Right lung (tissue), 5 donors: Measurements from ENCODE around the gene MTUS2. TPM values are rescaled to one million over a fixed set of nuclear protein-coding genes. Genes with fewer than 3 reads are reported as not detected.

Source experiments
- DNase-seq, 2 donors: peaks; one replicate each; pipeline ENCODE4 v3.0.0-alpha.2; 2013
- polyA plus RNA-seq, 5 donors: library from polyadenylated mRNA; unstranded; fragments of 120-200 nt; gene quantifications; one replicate each; pipeline versions ENCODE4 v1.2.1 to v1.2.3, GENCODE V29; 2013; ENCODE audit warnings: inconsistent platforms in 1 of 5, low replicate concordance in 1 of 5; ENCODE audit not compliant: insufficient read length in 5 of 5, insufficient read depth in 1 of 5

The MTUS2 gene
- polyA plus RNA-seq, 5 donors: 0.19 to 1.6 (median 0.31) TPM

DNA sequence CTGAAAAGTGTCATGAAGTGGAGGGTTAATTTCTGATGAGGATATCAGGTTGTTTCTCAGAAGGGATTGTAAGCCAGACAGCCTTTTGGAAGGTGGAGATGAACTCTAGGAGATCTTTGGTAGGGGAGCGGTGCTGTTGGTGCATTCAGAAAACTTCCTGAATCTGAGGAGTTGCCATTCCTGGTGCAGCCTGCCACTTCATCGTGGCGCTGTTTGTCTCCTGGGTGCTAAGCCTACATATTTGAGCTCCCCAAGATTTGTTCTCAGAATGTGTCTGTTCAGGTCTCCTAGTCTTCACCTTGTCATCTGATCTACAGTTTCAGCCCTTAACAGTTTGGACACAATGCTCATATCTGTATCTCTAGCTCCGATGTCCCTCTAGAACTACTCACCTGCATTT is 285.6 kb downstream of the MTUS2 start:
- DNase-seq: no peak

DNA sequence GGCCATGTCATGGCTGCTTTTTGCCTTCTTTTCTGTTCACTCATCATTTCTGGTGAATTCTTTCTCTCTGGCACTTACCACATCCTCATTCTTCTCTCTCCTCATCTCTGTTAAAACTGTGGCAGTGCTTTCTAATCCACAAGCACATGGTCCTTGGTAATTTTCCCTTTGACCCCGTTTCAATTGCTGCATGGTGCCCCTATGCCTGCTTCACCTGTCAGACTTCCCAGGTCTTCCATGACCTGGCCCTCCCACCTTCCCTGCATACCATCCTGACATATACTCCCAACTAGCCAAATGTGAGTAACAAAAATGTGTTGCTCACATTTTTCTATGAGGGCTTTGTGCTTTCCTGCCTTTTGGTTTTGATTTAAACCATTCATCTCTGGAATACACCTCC is 286.5 kb downstream of the MTUS2 start:
- DNase-seq: no peak

DNA sequence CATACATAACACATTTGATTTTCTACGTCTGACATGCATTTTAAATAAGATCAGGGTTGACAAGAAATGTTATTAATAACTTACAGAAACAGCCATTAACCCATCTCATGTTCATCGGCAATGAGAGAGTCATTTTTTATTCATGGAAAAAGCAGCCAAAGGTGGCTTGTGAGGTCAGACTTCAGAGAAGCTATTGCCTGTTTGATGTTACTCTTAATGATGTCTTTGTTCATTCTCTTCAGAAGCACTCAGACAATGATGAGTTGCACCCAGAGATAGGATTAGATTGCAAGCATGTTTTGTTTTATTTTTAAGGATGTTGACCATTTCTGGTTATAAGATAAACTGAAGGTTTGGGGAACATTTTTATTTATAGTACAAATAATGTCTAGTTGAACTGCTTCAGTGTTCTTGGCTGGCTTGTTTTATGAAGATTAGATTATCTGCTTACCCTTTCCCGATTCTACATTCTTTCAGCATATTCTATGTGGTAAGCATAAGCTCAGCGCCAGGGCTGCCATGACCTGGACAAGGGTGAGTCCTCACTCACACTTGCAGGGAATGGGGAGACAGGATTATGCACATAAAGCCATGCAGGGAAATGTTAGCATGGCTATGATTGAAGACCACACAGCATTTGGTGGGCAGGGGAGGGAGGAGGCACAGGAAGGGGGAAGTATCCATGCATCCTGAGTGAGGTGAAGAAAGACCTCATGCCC is 288.1 kb downstream of the MTUS2 start:
- no peak for DNase-seq

DNA sequence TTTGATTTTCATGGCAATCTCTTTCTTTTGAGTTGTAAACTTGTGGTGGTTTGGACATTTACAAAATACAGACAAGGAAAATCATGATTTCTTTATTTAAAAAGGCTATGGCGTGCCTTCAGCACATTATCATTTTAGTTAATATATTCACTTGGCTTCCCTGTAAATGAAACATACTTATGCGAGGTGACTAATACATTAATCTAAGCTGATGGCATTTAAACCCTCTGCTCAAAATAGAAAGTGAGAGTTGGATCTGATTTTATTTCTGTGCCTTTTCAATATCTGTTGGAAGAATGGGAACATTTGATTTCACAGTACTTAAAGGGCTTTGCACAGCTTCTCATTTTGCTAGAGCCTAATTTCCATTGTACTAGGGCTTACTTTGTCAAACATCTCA is 289.8 kb downstream of the MTUS2 start:
- DNase-seq: no peak

DNA sequence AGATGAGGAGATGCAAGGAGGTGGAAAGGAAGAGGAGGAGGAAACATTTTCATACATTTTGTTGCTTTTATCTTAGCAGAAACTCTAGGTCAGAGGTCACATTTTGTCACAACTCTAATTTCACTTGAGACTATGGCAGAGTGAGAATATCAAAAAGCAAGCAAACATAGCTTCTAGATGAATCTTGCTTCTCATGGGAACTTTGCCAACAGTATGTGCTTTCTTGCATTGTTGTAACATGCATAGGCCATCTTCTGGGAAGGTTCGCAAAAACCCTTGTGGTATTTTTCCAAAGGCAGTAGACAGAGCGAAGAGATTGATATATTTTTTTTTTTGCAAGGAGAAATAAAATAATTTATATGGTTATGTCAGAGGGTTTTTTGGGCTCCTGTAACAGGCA is 291.3 kb downstream of the MTUS2 start:
- DNase-seq: no peak

DNA sequence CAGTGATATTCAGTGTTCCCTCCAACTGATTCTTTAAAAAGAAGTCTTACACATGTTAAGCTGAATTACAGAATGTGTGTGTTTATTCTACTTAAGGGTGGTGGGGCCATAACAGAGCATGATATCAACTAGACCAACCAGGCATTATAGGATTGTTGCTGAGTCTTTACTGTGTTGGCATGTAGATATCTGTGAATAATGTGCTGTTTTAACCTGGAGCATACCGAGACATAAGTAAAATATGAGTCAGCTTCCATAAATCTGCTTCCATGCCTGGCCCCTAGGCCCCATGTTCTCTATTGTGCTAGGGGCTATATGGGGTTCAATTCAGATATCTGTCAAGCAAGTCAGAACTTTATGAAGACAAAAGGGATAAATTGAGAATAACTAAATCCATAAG is 295.7 kb downstream of the MTUS2 start:
- no peak for DNase-seq

DNA sequence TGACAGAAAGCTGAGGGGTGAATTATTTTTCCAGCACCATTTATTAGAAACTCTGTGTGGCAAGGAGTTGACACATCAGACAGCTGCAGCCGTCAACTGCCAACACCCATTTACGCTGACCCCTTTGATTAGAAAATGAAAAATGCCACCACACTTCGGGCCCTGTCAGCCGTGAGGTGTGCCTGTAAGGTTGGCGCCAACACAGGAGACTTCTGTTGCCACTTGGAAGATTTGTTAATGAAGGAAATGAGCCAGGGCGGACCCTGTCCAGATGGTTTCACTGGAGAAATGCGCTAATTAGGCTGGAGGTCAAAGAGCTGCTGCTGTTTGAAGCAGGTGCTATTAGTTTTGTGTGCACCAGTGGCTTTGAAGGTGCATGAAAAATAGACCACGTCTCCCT is 297.5 kb downstream of the MTUS2 start:
- DNase-seq: no peak

DNA sequence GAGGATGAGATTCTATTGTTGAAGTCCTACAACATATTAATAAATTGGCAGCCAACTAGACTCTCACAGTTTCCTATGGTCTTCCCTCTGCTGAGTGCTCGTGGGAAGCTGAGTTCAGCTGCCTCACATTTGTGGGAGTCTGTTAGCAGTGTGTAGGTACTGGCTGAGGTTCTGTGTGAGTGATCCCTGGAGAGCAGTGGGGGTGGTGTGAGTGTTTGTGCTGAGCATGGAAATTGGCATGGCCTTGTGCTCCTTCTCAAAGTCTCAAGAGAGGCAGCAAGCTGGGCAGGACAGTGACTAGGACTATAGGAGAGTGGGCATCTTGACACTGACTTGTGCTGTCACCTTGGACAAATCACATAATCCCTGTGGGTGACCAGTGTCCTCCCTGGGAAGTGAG is 298.3 kb downstream of the MTUS2 start:
- DNase-seq: no peak

DNA sequence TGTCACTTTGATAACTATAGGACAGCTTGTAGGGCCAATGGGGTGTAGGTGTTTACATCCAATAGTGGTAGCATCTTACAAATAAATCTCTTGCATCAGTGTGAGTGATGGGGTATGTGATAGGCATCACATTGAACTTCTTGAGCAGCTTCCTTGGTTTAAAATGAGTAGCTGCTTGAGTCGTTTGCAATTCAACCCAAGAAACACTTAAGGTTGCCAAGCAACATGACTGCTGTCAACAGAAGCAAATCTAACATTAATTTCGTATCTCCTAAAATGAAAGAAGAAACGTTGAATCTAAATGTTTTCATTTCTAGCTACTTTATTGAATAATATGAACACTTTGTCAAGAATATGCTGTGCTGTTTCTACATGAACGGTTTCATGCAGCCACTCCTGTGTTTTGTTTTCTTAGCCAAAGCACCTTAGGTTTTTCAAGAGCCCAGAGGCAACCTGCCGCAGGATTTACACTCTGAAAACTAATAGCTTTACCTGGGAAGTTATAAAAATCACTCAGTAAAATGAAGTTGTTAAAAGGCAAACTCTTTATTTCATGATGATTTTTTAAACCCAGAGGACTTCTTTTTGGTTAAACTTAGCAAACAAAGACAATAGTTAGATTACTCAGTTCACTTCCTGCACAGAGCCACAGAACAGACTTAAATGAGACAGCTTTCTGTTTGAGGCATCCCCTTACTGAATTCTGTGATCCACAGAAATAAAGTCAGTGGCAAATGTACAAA is 305.2 kb downstream of the MTUS2 start:
- DNase-seq: peak; percentile 13 to 14

DNA sequence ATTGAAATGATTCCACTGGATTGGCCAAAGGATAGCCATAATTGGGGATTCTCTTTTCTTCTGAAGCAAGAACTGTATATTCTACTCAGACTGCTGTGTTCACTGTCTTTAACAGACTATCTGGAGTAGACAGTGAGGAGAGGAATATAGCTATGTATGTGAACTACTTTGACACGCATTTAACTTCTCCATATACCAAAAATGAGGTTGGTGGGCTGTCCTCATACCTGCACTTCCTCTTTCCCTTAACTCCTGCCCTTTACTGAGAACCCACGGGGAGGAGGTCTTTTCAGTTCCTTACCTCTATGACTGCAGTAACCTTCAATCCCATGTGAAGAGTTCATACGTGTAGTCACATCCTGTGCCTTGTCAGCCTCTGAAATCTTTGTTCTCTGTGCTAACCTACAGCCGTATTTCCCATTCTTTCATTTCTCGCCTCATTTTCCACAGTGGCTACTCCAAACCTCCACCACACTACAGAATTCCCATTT is 305.8 kb downstream of the MTUS2 start:
- DNase-seq: no peak

DNA sequence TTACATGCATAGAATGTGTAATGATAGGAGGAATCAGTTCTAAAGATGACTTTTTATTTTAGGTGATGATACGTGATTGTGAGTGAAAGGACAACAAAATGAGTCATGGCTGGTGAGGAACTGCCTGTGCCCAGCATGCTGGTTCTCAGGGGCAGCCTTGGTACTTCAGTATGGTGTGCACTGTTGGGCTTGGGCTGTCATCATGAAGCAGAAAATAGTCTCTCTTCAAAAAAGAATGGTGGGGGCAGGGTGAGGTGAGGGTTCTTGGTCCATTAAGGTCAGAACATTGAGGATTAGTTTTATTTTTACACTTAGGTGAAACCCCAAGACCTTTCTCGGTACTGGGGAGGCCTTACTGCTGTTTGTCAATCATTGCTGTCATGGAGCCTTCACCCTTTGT is 309.5 kb downstream of the MTUS2 start:
- DNase-seq: no peak

DNA sequence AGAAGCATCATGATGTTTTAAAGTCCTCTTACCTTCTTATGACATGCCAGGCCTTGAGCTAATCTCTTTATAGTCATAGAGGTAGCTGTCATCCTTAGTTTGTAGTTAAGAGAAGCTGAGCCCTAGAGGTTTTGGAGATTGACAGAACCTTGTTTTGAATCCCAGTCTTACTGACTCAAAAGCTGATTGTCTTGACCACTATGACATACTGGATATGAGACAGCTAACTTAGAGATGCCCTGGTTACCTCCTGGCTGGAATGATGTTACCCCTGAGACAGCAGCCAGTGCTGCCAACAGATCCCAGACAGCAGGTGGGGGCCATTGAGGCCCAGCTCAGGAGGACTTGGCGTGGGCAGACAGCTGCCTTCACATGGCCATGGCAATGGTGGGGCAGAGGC is 311.0 kb downstream of the MTUS2 start:
- DNase-seq: no peak

DNA sequence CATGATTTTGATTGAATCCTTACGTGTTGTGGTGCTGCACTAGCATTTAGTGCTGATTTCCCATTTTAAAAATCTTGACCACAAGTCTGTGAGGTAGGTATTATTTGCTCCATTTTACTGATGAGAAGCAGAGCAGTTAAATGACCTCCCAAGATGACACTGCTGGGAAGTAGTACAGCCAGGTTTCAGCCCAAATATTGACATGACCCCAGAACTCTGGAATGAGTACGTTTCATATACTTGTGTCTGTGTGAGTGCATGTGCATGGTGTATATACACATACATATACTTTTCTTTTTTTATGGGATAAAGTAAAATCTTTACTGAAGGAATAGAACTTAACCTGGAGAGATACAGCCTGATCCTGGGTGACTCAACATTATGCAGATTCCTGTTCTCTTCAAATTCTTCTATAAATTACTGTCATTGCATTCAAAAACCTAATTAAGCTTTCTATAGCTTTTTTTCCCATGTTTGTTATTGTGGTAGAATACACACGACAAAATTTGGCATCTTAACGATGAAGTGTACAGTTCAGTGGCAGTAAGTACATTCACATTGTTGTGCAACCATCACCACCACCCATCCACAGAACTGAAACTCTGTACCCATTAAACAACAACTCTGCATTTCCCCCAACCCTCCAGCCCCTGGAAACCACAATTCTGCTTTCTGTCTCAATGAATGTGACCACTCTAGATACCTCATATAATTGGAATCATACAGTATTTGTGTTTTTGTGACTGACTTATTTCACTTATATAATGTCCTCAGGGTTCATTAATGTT is 311.9 kb downstream of the MTUS2 start:
- no peak for DNase-seq

DNA sequence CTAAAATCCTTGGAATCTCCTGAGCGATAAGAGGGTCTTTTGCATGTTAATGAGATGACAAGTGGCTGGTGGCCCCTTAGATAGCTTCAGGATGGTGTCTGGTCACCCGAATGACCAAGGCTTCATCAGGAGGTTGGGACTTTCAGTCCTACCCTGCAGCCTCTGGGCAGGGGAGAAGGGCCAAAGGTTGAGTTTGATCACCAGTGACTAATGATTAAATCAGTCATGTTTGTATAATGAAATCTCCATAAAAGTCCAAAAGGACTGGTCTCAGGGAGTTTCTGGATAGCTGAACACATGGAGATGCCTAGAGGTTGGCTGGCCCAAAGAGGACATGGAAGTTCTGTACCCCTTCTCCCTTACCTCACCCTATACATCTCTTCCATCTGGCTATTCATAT is 316.2 kb downstream of the MTUS2 start:
- no peak for DNase-seq

DNA sequence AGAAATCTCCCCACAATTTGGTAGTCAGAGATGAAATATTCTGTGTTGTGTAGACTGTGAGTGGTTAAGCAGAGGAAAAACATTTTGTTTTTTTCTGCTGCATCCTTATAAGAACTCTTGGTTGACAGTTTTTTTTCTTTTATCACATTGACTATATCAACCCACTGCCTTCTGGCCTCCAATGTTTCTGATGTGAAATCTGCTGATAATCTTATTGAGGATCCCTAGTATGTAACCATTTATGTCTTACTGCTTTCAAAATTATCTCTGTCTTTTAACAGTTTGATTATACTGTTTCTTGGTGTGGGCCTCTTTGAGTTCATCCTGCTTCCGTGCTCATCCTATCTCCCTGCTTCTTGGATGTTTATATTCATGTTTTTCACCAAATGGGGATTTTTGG is 316.9 kb downstream of the MTUS2 start:
- no peak for DNase-seq

DNA sequence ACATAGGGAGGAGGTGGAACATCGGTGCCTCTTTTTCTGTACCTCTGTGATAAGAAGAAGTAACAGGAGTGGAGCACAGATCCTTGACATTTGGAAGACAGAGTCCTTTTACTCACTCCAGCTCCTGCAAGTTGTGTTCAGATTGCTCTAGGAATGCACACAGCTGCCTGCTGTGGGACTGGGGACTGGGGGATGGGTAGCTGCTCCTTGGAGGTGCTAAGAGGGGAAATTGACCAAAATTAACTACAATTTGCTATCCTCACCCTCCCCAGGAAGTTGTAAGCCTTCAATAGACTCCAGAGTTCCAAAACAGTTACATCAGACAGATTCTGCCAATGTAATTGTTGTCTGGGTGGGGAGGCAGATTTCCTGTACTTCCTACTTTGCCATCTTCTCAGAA is 317.9 kb downstream of the MTUS2 start:
- DNase-seq: no peak

DNA sequence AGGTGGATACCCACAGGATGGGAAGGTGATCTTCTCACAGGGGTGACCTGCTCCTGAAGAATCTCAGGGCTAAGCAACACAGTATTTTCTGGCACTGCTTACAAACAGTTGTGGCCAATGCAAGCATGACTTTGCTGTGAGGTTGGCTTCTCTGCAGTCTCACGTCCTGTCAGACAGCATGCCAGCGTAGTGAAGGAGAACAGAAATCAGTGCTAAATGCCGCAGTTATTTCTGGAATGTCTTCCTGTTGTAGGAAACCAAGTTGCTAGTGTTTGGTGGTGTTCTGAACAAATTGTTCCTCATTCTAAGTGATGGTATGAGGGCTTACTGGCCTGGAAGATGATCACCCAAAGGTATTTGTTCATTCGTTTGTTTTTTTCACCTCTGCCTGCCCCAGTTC is 320.1 kb downstream of the MTUS2 start:
- DNase-seq: peak in 1 of 2 donors; percentile 10

DNA sequence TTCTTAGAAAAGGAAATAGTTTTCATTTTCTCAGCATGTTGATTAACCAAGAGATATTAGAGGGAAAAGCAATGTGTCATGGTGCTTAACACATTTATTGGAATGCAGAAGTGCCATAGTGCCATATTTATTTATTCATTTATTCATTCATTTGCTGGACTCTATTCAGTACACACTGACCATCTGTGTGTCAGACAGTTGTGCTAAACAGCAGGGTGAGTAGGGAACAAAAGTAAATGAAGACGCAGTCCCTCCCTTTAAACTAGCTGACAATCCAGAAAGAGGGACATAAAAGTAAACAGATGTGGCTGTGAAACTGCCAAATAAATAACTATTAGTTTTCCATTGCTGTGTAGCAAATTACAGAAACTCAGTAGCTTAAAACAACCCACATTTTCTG is 323.7 kb downstream of the MTUS2 start:
- no peak for DNase-seq

DNA sequence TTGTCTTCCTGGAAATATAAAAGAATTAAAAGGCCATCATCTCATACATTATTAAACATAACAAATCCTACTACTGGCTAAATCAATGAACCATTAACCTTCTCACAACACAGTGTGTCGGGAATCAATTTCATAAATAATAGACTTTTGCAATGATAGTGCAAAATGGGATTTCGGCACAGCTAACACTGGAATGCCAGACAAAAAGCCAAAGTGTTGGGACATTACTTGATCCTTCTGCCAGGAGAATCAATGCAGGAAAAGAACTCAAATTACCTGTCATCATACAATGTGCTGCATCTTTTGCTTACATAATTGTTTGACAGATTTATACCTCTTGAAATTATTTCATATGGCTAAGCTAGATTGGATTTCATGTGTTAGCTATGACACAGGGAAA is 334.3 kb downstream of the MTUS2 start:
- DNase-seq: no peak

DNA sequence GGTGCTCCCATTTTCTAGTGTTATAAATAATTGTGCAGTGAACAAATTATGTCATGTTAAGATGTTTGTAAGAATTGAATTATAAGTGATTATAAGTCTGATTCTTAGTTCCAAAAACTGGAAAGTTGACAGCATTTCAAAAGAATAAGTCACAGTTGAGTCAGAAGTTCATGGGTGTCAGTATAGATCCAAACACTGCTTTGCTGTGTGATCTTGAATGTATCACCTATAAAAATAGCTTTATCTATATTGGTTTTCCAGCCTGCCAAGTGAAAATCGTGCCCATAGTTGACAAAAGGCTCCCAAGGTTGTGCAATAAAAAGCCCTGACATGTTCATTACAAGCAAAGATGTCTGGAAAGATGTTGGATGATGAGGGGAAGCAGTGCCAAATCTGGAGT is 336.0 kb downstream of the MTUS2 start:
- DNase-seq: no peak

DNA sequence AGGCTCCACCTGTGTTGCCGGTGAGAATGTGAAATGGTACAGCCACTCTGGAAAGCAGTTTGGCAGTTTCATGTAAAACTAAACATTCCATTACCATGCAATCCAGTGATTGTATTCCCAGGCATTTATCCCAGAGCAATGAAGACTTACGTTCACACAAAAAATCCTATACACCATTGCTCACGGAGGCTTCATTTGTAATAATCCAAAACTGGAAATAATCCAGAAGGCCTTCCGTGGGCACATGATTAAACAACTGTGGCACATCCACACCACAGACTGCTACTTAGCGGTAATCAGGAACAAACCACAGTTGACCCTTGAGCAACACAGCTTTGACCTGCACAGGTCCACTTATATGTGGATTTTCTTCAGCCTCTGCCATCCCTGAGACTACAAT is 339.7 kb downstream of the MTUS2 start:
- no peak for DNase-seq

DNA sequence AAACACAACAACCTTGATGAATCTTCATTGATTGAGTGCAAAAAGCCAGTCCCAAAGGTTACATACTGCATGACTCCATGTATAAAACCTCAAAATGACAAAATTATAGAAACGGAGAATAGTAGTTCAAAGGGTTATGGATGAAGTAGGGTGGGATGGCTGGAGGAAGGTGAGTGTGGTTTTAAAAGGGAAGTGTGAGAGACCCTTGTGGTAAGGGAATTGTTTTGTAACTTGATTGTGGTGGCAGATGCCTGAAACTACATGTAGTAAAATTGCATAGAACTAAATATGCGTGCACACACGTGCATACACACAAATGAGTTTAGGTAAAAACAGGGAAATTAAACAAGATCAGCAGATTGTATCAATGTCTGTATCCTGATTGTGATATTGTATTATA is 340.7 kb downstream of the MTUS2 start:
- DNase-seq: no peak

DNA sequence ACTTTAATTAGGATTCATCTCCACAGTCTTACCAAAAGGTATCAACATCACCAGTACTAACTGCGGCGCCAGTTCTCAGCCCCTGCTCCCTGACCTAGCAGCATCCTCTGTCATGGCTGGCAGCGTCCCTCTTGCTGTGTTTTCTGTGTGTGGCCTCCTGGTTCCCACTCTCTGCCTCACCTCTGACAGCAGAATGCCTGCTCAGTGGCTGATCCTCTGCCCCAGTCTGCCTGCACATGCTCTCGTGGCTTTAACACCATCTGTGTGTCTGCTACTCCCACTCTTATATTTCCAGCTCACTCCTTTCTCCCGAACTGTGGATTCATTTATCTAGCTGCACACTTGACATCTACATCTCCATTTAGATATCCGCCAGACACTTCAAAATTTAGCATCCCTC is 341.5 kb downstream of the MTUS2 start:
- no peak for DNase-seq
